OCI-LY7 (cell line): ENCODE results near the gene TBCEL. TPM values are rescaled to one million over a fixed set of nuclear protein-coding genes. Genes with fewer than 3 reads are reported as not detected.

Source experiments
- BruUV-seq: library from RNA; stranded (reverse); fragments of 400-500 nt; replicated peaks from 2 replicates; lab custom pipeline; 2021; lab: Mats Ljungman, UMichigan
- CTCF ChIA-PET: fragments of 300-600 bp; sonication (Branson Sonifier 250); formaldehyde crosslinking; loops from one replicate; lab custom pipeline; 2022; ENCODE audit warnings: antibody characterized with exemption; ENCODE audit not compliant: unreplicated experiment; lab: Charles Lee
- POLR2A ChIA-PET: fragments of 300-600 bp; sonication (Branson Sonifier 250); formaldehyde crosslinking; loops from one replicate; lab custom pipeline; 2022; ENCODE audit warnings: antibody characterized with exemption; lab: Charles Lee
- DNase-seq: peaks from one replicate; pipeline ENCODE4 v3.0.0-alpha.2; 2015; ENCODE audit warnings: low spot score
- H2AFZ ChIP-seq: fragments of 200-600 bp; sonication (generic), shearing (Covaris generic); 2 replicates; pipeline ENCODE4 v1.6.1; 2014; ENCODE audit warnings: mild to moderate bottlenecking, antibody characterized with exemption, low read length, moderate library complexity
- H3K27ac ChIP-seq: fragments of 200-600 bp; sonication (generic); 2 replicates; pipeline ENCODE4 v1.5.1; 2014; ENCODE audit warnings: mixed run types, low read depth, mild to moderate bottlenecking, moderate library complexity, low read length, inconsistent platforms; ENCODE audit not compliant: poor library complexity, severe bottlenecking
- H3K36me3 ChIP-seq: fragments of 200-600 bp; sonication (generic); 2 replicates; pipeline ENCODE4 v1.6.1; 2014; ENCODE audit warnings: mild to moderate bottlenecking, antibody characterized with exemption, low read length, moderate library complexity, mixed read lengths; ENCODE audit not compliant: insufficient read depth
- H3K4me1 ChIP-seq: fragments of 200-600 bp; sonication (generic); 2 replicates; pipeline ENCODE4 v1.5.1; 2014; ENCODE audit warnings: mild to moderate bottlenecking, low read length; ENCODE audit not compliant: insufficient read depth, poor library complexity, severe bottlenecking
- H3K4me2 ChIP-seq: fragments of 200-600 bp; sonication (generic); 2 replicates; pipeline ENCODE4 v1.6.1; 2014; ENCODE audit warnings: mild to moderate bottlenecking, low read length
- H3K4me3 ChIP-seq: fragments of 200-600 bp; sonication (generic); 2 replicates; pipeline ENCODE4 v1.5.1; 2014; ENCODE audit warnings: mild to moderate bottlenecking, low read depth, low read length; ENCODE audit not compliant: poor library complexity, severe bottlenecking
- H3K79me2 ChIP-seq: fragments of 200-600 bp; sonication (generic); 2 replicates; pipeline ENCODE4 v1.6.1; 2016; ENCODE audit warnings: low read depth, mild to moderate bottlenecking, low read length, moderate library complexity, mixed read lengths; ENCODE audit not compliant: insufficient read depth
- H3K9me2 ChIP-seq: fragments of 200-600 bp; sonication (generic); 2 replicates; pipeline ENCODE4 v1.6.1; 2016; ENCODE audit warnings: mild to moderate bottlenecking, low read length, mixed read lengths; ENCODE audit not compliant: insufficient read depth
- H3K9me3 ChIP-seq: fragments of 200-600 bp; sonication (generic); 2 replicates; pipeline ENCODE4 v1.6.1; 2014; ENCODE audit warnings: mild to moderate bottlenecking, mixed run types, low read length, mixed read lengths
- H4K20me1 ChIP-seq: fragments of 200-600 bp; sonication (generic); 2 replicates; pipeline ENCODE4 v1.6.1; 2014; ENCODE audit warnings: mild to moderate bottlenecking, antibody characterized with exemption, low read length, moderate library complexity, mixed read lengths; ENCODE audit not compliant: insufficient read depth
- CTCF ChIP-seq: fragments of 200-600 bp; sonication (generic); conservative IDR thresholded peaks from 2 replicates; pipeline ENCODE4 v1.5.1; 2014; ENCODE audit warnings: mild to moderate bottlenecking, antibody characterized with exemption, low read length, moderate library complexity, mixed read lengths
- EZH2phosphoT487 ChIP-seq: fragments of 200-600 bp; sonication (generic); IDR thresholded peaks from 2 replicates; pipeline ENCODE4 v1.6.1; 2018; ENCODE audit warnings: low read depth, borderline replicate concordance, mild to moderate bottlenecking, mixed run types, antibody characterized with exemption, low read length, moderate library complexity, mixed read lengths
- intact Hi-C: fragments of 100-400 bp; cut with micrococcal nuclease; formaldehyde crosslinking; loops from one replicate; pipeline ENCODE4 v1.10.0; 2022; ENCODE audit not compliant: unreplicated experiment
- total RNA-seq, 2 experiments: library from RNA; depleted of rRNA in 1 of 2; stranded (reverse); fragments of >200 nt in 1 of 2; shearing (Covaris generic) in 1 of 2; gene quantifications; 2 replicates each; pipeline ENCODE4 v1.2.3, GENCODE V29; 2014 to 2022

Gene TBCEL
- total RNA-seq, 2 experiments from 2014 or later, result 13.0 to 17.1 TPM

GRCh38 chr11:120995184-120995583, 28.7 kb upstream of the TBCEL start:
- no peaks in the 10 kb centered on the region for H3K9me3 ChIP-seq
- no peaks in the 10 kb centered on the region for H3K36me3 ChIP-seq
- intact Hi-C loops, result no loop called here
- DNase-seq, result no peak
- H3K27ac ChIP-seq, result no peak overlapping the region
- H3K79me2 ChIP-seq, result no peaks in the 10 kb centered on the region
- no peak overlapping the region for H3K4me3 ChIP-seq
- H4K20me1 ChIP-seq, result no peaks in the 10 kb centered on the region
- H3K9me2 ChIP-seq, result no peaks in the 10 kb centered on the region
- H3K4me2 ChIP-seq, result no peak overlapping the region
- TF ChIP-seq EZH2phosphoT487, result no peak
- TF ChIP-seq CTCF, result no peak
- ChIA-PET CTCF (no interaction called here), POLR2A (no interaction called here)
- H2AFZ ChIP-seq, result no peak overlapping the region
- no TSS peak for BruUV-seq
- H3K4me1 ChIP-seq, result no peaks in the 10 kb centered on the region

- Histone ChIP-seq H2AFZ (no peak overlapping the region), H3K4me3 (no peak overlapping the region), H3K9me3 (no peaks in the 10 kb centered on the region), H3K4me2 (no peak overlapping the region), H3K4me1 (no peaks in the 10 kb centered on the region), H3K79me2 (no peaks in the 10 kb centered on the region), H3K27ac (no peak overlapping the region), H4K20me1 (no peaks in the 10 kb centered on the region), H3K9me2 (no peaks in the 10 kb centered on the region), H3K36me3 (no peaks in the 10 kb centered on the region)
- BruUV-seq, result no TSS peak
- TF ChIP-seq EZH2phosphoT487, result no peak
- no peak for TF ChIP-seq CTCF
- ChIA-PET CTCF (no interaction called here), POLR2A (no interaction called here)
- intact Hi-C loops, result no loop called here
- no peak for DNase-seq
Measured at GRCh38 chr11:120996973-120997372, 26.9 kb upstream of the TBCEL start.

GRCh38 chr11:120998581-120998980, 25.3 kb upstream of the TBCEL start:
- POLR2A ChIA-PET, result interaction anchor here (0.5 kb wide), 1 partner anchor 234 kb away, joined by 3 read pairs; no protein-coding TSS in a partner anchor
- H3K9me2 ChIP-seq, result no peaks in the 10 kb centered on the region
- H3K36me3 ChIP-seq, result no peaks in the 10 kb centered on the region
- DNase-seq, result no peak
- H3K9me3 ChIP-seq, result no peaks in the 10 kb centered on the region
- H3K27ac ChIP-seq, result no peak overlapping the region
- intact Hi-C loops, result no loop called here
- no peaks in the 10 kb centered on the region for H4K20me1 ChIP-seq
- TF ChIP-seq EZH2phosphoT487, result no peak
- no peak for TF ChIP-seq CTCF
- CTCF ChIA-PET, result no interaction called here
- no peaks in the 10 kb centered on the region for H3K4me1 ChIP-seq
- H2AFZ ChIP-seq, result no peak overlapping the region
- H3K79me2 ChIP-seq, result no peaks in the 10 kb centered on the region
- no TSS peak for BruUV-seq
- H3K4me3 ChIP-seq, result no peak overlapping the region
- no peak overlapping the region for H3K4me2 ChIP-seq
